K562 (cell line): ENCODE results near the gene SERP1. TPM values are rescaled to one million over a fixed set of nuclear protein-coding genes. Genes with fewer than 3 reads are reported as not detected.

ENCODE experiments used
- ATAC-seq: fragments of 200-7000 bp; cut with Tn5 transposase; 3 replicates; pipeline ENCODE4 v1.9.1; 2020; ENCODE audit warnings: moderate library complexity
- BruUV-seq: library from RNA; stranded (reverse); fragments of 400-500 nt; replicated peaks from 2 replicates; lab custom pipeline; 2021; lab: Mats Ljungman, UMichigan
- CTCF ChIA-PET: fragments of 300-600 bp; formaldehyde crosslinking; extraction: SDS; loops from one replicate; lab custom pipeline; 2021; ENCODE audit warnings: low intra/inter-chr PET ratio; lab: Yijun Ruan, JAX
- POLR2A ChIA-PET: fragments of 300-600, 350-650 bp; sonication (Branson Sonifier 250); formaldehyde crosslinking; extraction: SDS; loops from one replicate; lab custom pipeline; 2021; ENCODE audit warnings: antibody characterized with exemption, inconsistent platforms; lab: Yijun Ruan, JAX
- DNase-seq, 4 experiments: peaks; one replicate each; pipeline versions ENCODE4 v3.0.0 to v3.0.0-alpha.2; 2011 to 2018; ENCODE audit warnings: low spot score in 3 of 4, mixed read lengths in 3 of 4; ENCODE audit errors: extremely low read depth in 1 of 4
- FAIRE-seq: peaks from 2 replicates; lab custom pipeline; 2011; peaks lifted over from hg19 to GRCh38; lab: Jason Lieb, UNC
- H2AFZ ChIP-seq: 2 replicates; pipeline ENCODE4 v1.6.0; 2011; ENCODE audit warnings: low read depth, low read length, control low read depth, inconsistent platforms
- H3K27ac ChIP-seq: fragments of 200-600 bp; 3 replicates; pipeline ENCODE4 v1.8.0; 2011; ENCODE audit warnings: low read depth, mild to moderate bottlenecking, control low read depth, inconsistent platforms, low read length, moderate library complexity, mixed read lengths; ENCODE audit errors: extremely low read depth
- H3K27me3 ChIP-seq, 2 experiments: fragments of 300-600 bp in 1 of 2; 2 replicates in 1 of 2; 3 replicates in 1 of 2; pipeline versions ENCODE4 v1.6.0 to v1.8.0; 2011; ENCODE audit warnings: inconsistent platforms in 2 of 2, low read length in 2 of 2, mild to moderate bottlenecking in 1 of 2, mixed read lengths in 1 of 2, moderate library complexity in 1 of 2; ENCODE audit not compliant: control insufficient read depth in 2 of 2, insufficient read depth in 2 of 2
- H3K36me3 ChIP-seq: fragments of 300-600 bp; 3 replicates; pipeline ENCODE4 v1.8.0; 2011; ENCODE audit warnings: mild to moderate bottlenecking, low read length, inconsistent platforms; ENCODE audit not compliant: control insufficient read depth, insufficient read depth
- H3K4me1 ChIP-seq, 2 experiments: fragments of 200-600 bp in 1 of 2; replicated peaks in 1 of 2; 2 replicates in 1 of 2; 3 replicates in 1 of 2; pipeline versions ENCODE4 v1.5.1 to v1.8.0; 2011; ENCODE audit warnings: inconsistent platforms in 2 of 2, low read length in 2 of 2, mild to moderate bottlenecking in 1 of 2, mixed read lengths in 1 of 2, moderate library complexity in 1 of 2; ENCODE audit not compliant: control insufficient read depth in 2 of 2, insufficient read depth in 2 of 2
- H3K4me2 ChIP-seq: 2 replicates; pipeline ENCODE4 v1.6.1; 2011; ENCODE audit warnings: low read length, control low read depth, inconsistent platforms, mixed read lengths; ENCODE audit not compliant: insufficient read depth
- H3K4me3 ChIP-seq: fragments of 200-600 bp; sonication (generic), shearing (Covaris generic); 2 replicates; pipeline ENCODE4 v1.5.1; 2016; ENCODE audit warnings: control low read depth, inconsistent platforms
- H3K79me2 ChIP-seq: fragments of 200-600 bp; 3 replicates; pipeline ENCODE4 v1.8.0; 2011; ENCODE audit warnings: low read length, inconsistent platforms; ENCODE audit not compliant: control insufficient read depth, insufficient read depth
- H3K9ac ChIP-seq, 2 experiments: 2 replicates each; pipeline versions ENCODE4 v1.6.0 to v1.6.1; 2011; ENCODE audit warnings: low read depth in 2 of 2, low read length in 2 of 2, control low read depth in 1 of 2, inconsistent platforms in 1 of 2, mild to moderate bottlenecking in 1 of 2, mixed read lengths in 1 of 2; ENCODE audit not compliant: insufficient read depth in 1 of 2
- H3K9me1 ChIP-seq: one replicate; pipeline ENCODE4 v1.6.0; 2011; ENCODE audit warnings: inconsistent platforms, mild to moderate bottlenecking, low read length, moderate library complexity; ENCODE audit not compliant: control insufficient read depth, insufficient read depth
- H3K9me3 ChIP-seq: replicated peaks from 2 replicates; pipeline ENCODE4 v1.5.1; 2011; ENCODE audit warnings: low read depth, low read length, inconsistent platforms; ENCODE audit not compliant: control insufficient read depth, insufficient read depth
- H4K20me1 ChIP-seq: replicated peaks from 2 replicates; pipeline ENCODE4 v1.6.1; 2011; ENCODE audit warnings: low read length, inconsistent platforms, mixed read lengths; ENCODE audit not compliant: control insufficient read depth, insufficient read depth
- BMI1 ChIP-seq: fragments of 150-350 bp; IDR thresholded peaks from 2 replicates; pipeline ENCODE4 v1.6.1; 2014; ENCODE audit warnings: low read length
- DNMT1 ChIP-seq: fragments of 450-650 bp; IDR thresholded peaks from 2 replicates; pipeline ENCODE4 v1.6.1; 2016; ENCODE audit warnings: antibody characterized with exemption, mild to moderate bottlenecking
- EP300 ChIP-seq: IDR thresholded peaks from 2 replicates; pipeline ENCODE4 v1.6.1; 2012; ENCODE audit warnings: low read length, improper control_type of control experiment
- HLTF ChIP-seq: fragments of 450-650 bp; IDR thresholded peaks from 2 replicates; pipeline ENCODE4 v1.6.1; 2016
- ILF3 ChIP-seq: fragments of 450-650 bp; IDR thresholded peaks from 2 replicates; pipeline ENCODE4 v1.6.1; 2018; ENCODE audit warnings: antibody characterized with exemption, mild to moderate bottlenecking, moderate library complexity, borderline replicate concordance
- NCOA4 ChIP-seq: fragments of 450-650 bp; IDR thresholded peaks from 2 replicates; pipeline ENCODE4 v1.6.1; 2018; ENCODE audit warnings: mild to moderate bottlenecking; ENCODE audit not compliant: partially characterized antibody
- PCBP2 ChIP-seq: fragments of 200-400 bp; formaldehyde crosslinking; IDR thresholded peaks from 2 replicates; pipeline ENCODE4 v1.6.1; 2018; ENCODE audit warnings: low read length, low read depth, mild to moderate bottlenecking, moderate library complexity; ENCODE audit not compliant: poor library complexity, severe bottlenecking
- PRDM10 ChIP-seq: fragments of 450-650 bp; IDR thresholded peaks from 2 replicates; pipeline ENCODE4 v1.6.1; 2018; ENCODE audit not compliant: partially characterized antibody
- RBM15 ChIP-seq: fragments of 200-400 bp; formaldehyde crosslinking; IDR thresholded peaks from 2 replicates; pipeline ENCODE4 v1.6.1; 2018; ENCODE audit warnings: mild to moderate bottlenecking, low read length, moderate library complexity; ENCODE audit not compliant: insufficient read depth
- SRSF9 ChIP-seq: fragments of 200-400 bp; formaldehyde crosslinking; IDR thresholded peaks from 2 replicates; pipeline ENCODE4 v1.6.1; 2017; ENCODE audit warnings: low read depth, low read length, borderline replicate concordance
- TCFL5 ChIP-seq: fragments of 250-450 bp; sonication (Bioruptor Pico); conservative IDR thresholded peaks from 2 replicates; pipeline ENCODE4 v1.6.1; 2021; ENCODE audit warnings: mild to moderate bottlenecking, moderate library complexity, matching md5 sums
- ZNF699 ChIP-seq: fragments of 250-450 bp; sonication (Bioruptor Pico); IDR thresholded peaks from 2 replicates; pipeline ENCODE4 v1.8.0; 2021; ENCODE audit warnings: mild to moderate bottlenecking, moderate library complexity; ENCODE audit not compliant: insufficient replicate concordance
- WGBS: fragments of 100-300 bp; shearing (Covaris generic); methylation state at CpG from one replicate; pipeline ENCODE4 v1.1.6; 2016; ENCODE audit warnings: low coverage, mixed read lengths; ENCODE audit not compliant: insufficient coverage; ENCODE audit errors: missing lambda C conversion rate; 5-methylcytosine and 5-hydroxymethylcytosine counted together
- in situ Hi-C: fragments of 300-500 bp; cut with MboI; formaldehyde crosslinking; loops from 4 replicates; pipeline ENCODE4 v1.15.0; 2018; ENCODE audit warnings: inconsistent platforms, mixed read lengths
- intact Hi-C: fragments of 100-400 bp; cut with micrococcal nuclease; formaldehyde crosslinking; loops from 2 replicates; pipeline ENCODE4 v1.14.2; 2022
- polyA plus RNA-seq, 8 experiments: library from polyadenylated mRNA; depleted of rRNA in 4 of 8; stranded (reverse) in 5 of 8; unstranded in 3 of 8; fragments of >200 nt; fragmentation: Nextera tagmentation in 2 of 8; fragmentation: Illumina TruSeq in 1 of 8; extraction: Ambion mirVana in 2 of 8; extraction: Trizol in 1 of 8; gene quantifications; 2 replicates each; pipeline versions ENCODE4 v1.2.1 to v1.2.3, GENCODE V29; 2011 to 2014; ENCODE audit warnings: inconsistent platforms in 1 of 8, missing spikeins in 1 of 8
- total RNA-seq, 7 experiments: library from RNA; depleted of rRNA in 6 of 7; stranded (reverse); fragments of >200 nt in 6 of 7; fragmentation: Illumina TruSeq in 2 of 7; extraction: Trizol in 2 of 7; gene quantifications; 2 replicates each; pipeline versions ENCODE4 v1.2.1 to v1.2.3, GENCODE V29; 2011 to 2021; ENCODE audit warnings: low replicate concordance in 1 of 7
- TF ChIP-seq, protein P1 (sequence below): fragments of 250-450 bp; sonication (Bioruptor Pico); IDR thresholded peaks from 2 replicates; pipeline ENCODE4 v1.4.0; 2020; ENCODE audit warnings: mild to moderate bottlenecking
- TF ChIP-seq, protein P2 (sequence below): sonication (generic); formaldehyde crosslinking; IDR thresholded peaks from 2 replicates; pipeline ENCODE4 v1.8.0; 2022; ENCODE audit warnings: missing genetic modification reagents, mild to moderate bottlenecking, borderline replicate concordance
- TF ChIP-seq, protein P3 (sequence below), 2 experiments: fragments of 250-450 bp in 1 of 2; fragments of 450-650 bp in 1 of 2; sonication (Bioruptor Pico) in 1 of 2; IDR thresholded peaks; 2 replicates each; pipeline versions ENCODE4 v1.6.1 to v1.8.0; 2016 to 2021; ENCODE audit warnings: mild to moderate bottlenecking in 2 of 2, moderate library complexity in 2 of 2, missing compliant biosample characterization in 1 of 2, missing genetic modification characterization in 1 of 2

Gene SERP1
- total and polyA plus RNA-seq, 9 of the 15 experiments (the other 6 are each of a cell fraction or from before 2014, with no cell fraction given) = 38.6 to 443 (median 121) TPM

GRCh38 chr3:150577855-150578254 lies 31.6 kb upstream of the SERP1 start:
- ChIA-PET CTCF (interaction anchor here (0.8 kb wide), 1 partner anchor 34 kb away, joined by 3 read pairs; no protein-coding TSS in a partner anchor), POLR2A (interaction anchor here (0.6 to 1.4 kb wide), 3 partner anchors 11 to 144 kb away, joined by 3 to 6 read pairs (median 4); no protein-coding TSS in a partner anchor)
- H3K4me2 ChIP-seq = no peak overlapping the region
- H2AFZ ChIP-seq = no peak overlapping the region
- H3K36me3 ChIP-seq = peaks cover 86% of the 10 kb centered on the region
- H3K27ac ChIP-seq = no peak overlapping the region
- ATAC-seq (no peak; the same call in 2 of the 3 replicates), FAIRE-seq (no peak), DNase-seq (no peak)
- H3K9me3 ChIP-seq = no peaks in the 10 kb centered on the region
- in situ Hi-C loops (no loop called here), intact Hi-C loops (loop anchor here (1.0 kb wide), 1 partner anchor 32 kb away; the partner anchor contains the start of genes EIF2A and SERP1)
- H3K9me1 ChIP-seq = no peaks in the 10 kb centered on the region
- no peak overlapping the region for H3K9ac ChIP-seq
- no peaks in the 10 kb centered on the region for H4K20me1 ChIP-seq
- H3K79me2 ChIP-seq = peaks cover 20% of the 10 kb centered on the region
- H3K4me1 ChIP-seq = no peaks in the 10 kb centered on the region
- TF ChIP-seq PCBP2 (no peak), PRDM10 (no peak), EP300 (no peak), ZNF699 (no peak), BMI1 (no peak), HLTF (no peak), SRSF9 (no peak), ILF3 (no peak), RBM15 (no peak), DNMT1 (no peak), TCFL5 (no peak), NCOA4 (no peak)
- TF ChIP-seq, protein P1, sequence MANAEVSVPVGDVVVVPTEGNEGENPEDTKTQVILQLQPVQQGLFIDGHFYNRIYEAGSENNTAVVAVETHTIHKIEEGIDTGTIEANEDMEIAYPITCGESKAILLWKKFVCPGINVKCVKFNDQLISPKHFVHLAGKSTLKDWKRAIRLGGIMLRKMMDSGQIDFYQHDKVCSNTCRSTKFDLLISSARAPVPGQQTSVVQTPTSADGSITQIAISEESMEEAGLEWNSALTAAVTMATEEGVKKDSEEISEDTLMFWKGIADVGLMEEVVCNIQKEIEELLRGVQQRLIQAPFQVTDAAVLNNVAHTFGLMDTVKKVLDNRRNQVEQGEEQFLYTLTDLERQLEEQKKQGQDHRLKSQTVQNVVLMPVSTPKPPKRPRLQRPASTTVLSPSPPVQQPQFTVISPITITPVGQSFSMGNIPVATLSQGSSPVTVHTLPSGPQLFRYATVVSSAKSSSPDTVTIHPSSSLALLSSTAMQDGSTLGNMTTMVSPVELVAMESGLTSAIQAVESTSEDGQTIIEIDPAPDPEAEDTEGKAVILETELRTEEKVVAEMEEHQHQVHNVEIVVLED (CRISPR knock-in tag) = no peak
- TF ChIP-seq, protein P2, sequence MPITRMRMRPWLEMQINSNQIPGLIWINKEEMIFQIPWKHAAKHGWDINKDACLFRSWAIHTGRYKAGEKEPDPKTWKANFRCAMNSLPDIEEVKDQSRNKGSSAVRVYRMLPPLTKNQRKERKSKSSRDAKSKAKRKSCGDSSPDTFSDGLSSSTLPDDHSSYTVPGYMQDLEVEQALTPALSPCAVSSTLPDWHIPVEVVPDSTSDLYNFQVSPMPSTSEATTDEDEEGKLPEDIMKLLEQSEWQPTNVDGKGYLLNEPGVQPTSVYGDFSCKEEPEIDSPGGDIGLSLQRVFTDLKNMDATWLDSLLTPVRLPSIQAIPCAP (CRISPR knock-in tag) = no peak
- TF ChIP-seq, protein P3, sequence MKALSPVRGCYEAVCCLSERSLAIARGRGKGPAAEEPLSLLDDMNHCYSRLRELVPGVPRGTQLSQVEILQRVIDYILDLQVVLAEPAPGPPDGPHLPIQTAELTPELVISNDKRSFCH (CRISPR knock-in tag; IDR thresholded peaks at IDR 0.05) = no peak
- TF ChIP-seq, protein P3 (tag; IDR thresholded peaks at IDR 0.05) = no peak
- no peak overlapping the region for H3K4me3 ChIP-seq
- WGBS = 83% methylated on average over 1 of the region's 1 CpG
- BruUV-seq = no TSS peak
- no peaks in the 10 kb centered on the region for H3K27me3 ChIP-seq
